PC-3 (cell line): ENCODE data around the gene CEP89. TPM values are rescaled to one million over a fixed set of nuclear protein-coding genes. Genes with fewer than 3 reads are reported as not detected.

Experiments
- ATAC-seq: fragments of 200-7000 bp; cut with Tn5 transposase; 2 replicates; pipeline ENCODE4 v1.9.1; 2020; ENCODE audit warnings: mild to moderate bottlenecking, moderate library complexity
- BruUV-seq: library from RNA; stranded (reverse); fragments of 400-500 nt; replicated peaks from 2 replicates; lab custom pipeline; 2021; lab: Mats Ljungman, UMichigan
- CTCF ChIA-PET: fragments of 300-600 bp; sonication (Branson Sonifier 250); formaldehyde crosslinking; loops from one replicate; lab custom pipeline; 2022; ENCODE audit warnings: antibody characterized with exemption; lab: Charles Lee
- POLR2A ChIA-PET: fragments of 300-600 bp; sonication (Branson Sonifier 250); formaldehyde crosslinking; loops from one replicate; lab custom pipeline; 2022; ENCODE audit warnings: antibody characterized with exemption; ENCODE audit not compliant: unreplicated experiment; lab: Charles Lee
- DNase-seq: peaks from one replicate; pipeline ENCODE4 v3.0.0-alpha.2; 2015
- H2AFZ ChIP-seq: fragments of 300-600 bp; sonication (generic); 2 replicates; pipeline ENCODE4 v1.6.0; 2016; ENCODE audit warnings: antibody characterized with exemption, low read length
- H3F3A ChIP-seq: fragments of 300-600 bp; sonication (generic); one replicate; pipeline ENCODE4 v1.6.0; 2017; ENCODE audit warnings: antibody characterized with exemption, low read length, control low read depth, mild to moderate bottlenecking; ENCODE audit not compliant: unreplicated experiment
- H3K27ac ChIP-seq: fragments of 300-600 bp; sonication (generic); 2 replicates; pipeline ENCODE4 v1.5.1; 2016; ENCODE audit warnings: mild to moderate bottlenecking, low read length
- H3K27me3 ChIP-seq: fragments of 300-600 bp; sonication (generic); 2 replicates; pipeline ENCODE4 v1.6.1; 2016; ENCODE audit warnings: low read length, mixed read lengths
- H3K36me3 ChIP-seq: fragments of 300-600 bp; sonication (generic); 2 replicates; pipeline ENCODE4 v1.6.1; 2016; ENCODE audit warnings: low read depth, mixed run types, low read length, mixed read lengths
- H3K4me1 ChIP-seq: fragments of 300-600 bp; sonication (generic); 2 replicates; pipeline ENCODE4 v1.5.1; 2016; ENCODE audit warnings: low read length; ENCODE audit not compliant: insufficient read depth
- H3K4me2 ChIP-seq: fragments of 300-600 bp; sonication (generic); 2 replicates; pipeline ENCODE4 v1.6.0; 2016; ENCODE audit warnings: low read length
- H3K4me3 ChIP-seq: fragments of 300-600 bp; sonication (generic); 2 replicates; pipeline ENCODE4 v1.5.1; 2016; ENCODE audit warnings: mild to moderate bottlenecking, low read length, mixed read lengths
- H3K79me2 ChIP-seq: fragments of 300-600 bp; sonication (generic); 2 replicates; pipeline ENCODE4 v1.6.1; 2017; ENCODE audit warnings: low read length, mixed read lengths
- H3K9ac ChIP-seq: fragments of 300-600 bp; sonication (generic); 2 replicates; pipeline ENCODE4 v1.6.0; 2016; ENCODE audit warnings: mild to moderate bottlenecking, low read length
- H3K9me2 ChIP-seq: fragments of 300-600 bp; sonication (generic); replicated peaks from 2 replicates; pipeline ENCODE4 v1.6.1; 2016; ENCODE audit warnings: mixed run types, low read length, mixed read lengths
- H3K9me3 ChIP-seq: fragments of 300-600 bp; sonication (generic); 2 replicates; pipeline ENCODE4 v1.6.1; 2016; ENCODE audit warnings: low read length, mixed read lengths
- H4K20me1 ChIP-seq: fragments of 300-600 bp; sonication (generic); 2 replicates; pipeline ENCODE4 v1.6.1; 2016; ENCODE audit warnings: low read length, mixed read lengths
- EZH2 ChIP-seq: fragments of 300-600 bp; sonication (generic); IDR thresholded peaks from one replicate; pipeline ENCODE4 v1.6.1; 2017; ENCODE audit warnings: antibody characterized with exemption, mild to moderate bottlenecking, low read length; ENCODE audit not compliant: unreplicated experiment
- EZH2phosphoT487 ChIP-seq: fragments of 300-600 bp; sonication (generic); IDR thresholded peaks from 2 replicates; pipeline ENCODE4 v1.6.1; 2018; ENCODE audit warnings: mild to moderate bottlenecking, antibody characterized with exemption, low read length, borderline replicate concordance
- intact Hi-C: fragments of 100-400 bp; cut with micrococcal nuclease; formaldehyde crosslinking; loops from 2 replicates; pipeline ENCODE4 v1.9.0; 2023
- total RNA-seq: library from RNA; depleted of rRNA; stranded (reverse); fragments of >200 nt; gene quantifications from 2 replicates; pipeline ENCODE4 v1.2.3, GENCODE V29; 2014
- TF ChIP-seq, protein P1 (sequence below): fragments of 300-600 bp; sonication (generic); conservative IDR thresholded peaks from 2 replicates; pipeline ENCODE4 v1.5.1; 2017; ENCODE audit warnings: antibody characterized with exemption, low read depth, mild to moderate bottlenecking, low read length

Gene CEP89
- total RNA-seq, 1 experiment from 2014 or later, result 9.1 TPM

DNA sequence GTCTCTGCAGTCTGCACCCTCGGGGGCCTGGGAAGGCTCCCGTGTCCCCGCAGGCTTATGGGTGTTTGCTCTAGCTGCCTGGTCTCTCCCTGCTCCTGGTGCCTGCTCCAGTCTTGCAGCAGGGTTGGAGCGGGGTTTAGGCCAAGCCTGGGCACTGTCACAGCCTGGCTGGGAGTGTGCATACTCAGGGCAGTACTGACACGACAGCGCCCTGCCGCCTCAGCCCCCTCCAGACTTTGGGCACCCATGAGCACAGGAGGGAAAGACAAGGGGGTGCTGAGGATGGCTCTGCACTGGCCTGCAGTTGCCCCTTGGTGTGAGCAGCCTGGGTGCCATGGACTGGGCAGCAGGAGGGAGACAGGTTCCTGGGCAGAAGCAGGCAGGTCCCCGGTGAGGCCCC is 35.7 kb downstream of the CEP89 start:
- BruUV-seq, result no TSS peak

DNA sequence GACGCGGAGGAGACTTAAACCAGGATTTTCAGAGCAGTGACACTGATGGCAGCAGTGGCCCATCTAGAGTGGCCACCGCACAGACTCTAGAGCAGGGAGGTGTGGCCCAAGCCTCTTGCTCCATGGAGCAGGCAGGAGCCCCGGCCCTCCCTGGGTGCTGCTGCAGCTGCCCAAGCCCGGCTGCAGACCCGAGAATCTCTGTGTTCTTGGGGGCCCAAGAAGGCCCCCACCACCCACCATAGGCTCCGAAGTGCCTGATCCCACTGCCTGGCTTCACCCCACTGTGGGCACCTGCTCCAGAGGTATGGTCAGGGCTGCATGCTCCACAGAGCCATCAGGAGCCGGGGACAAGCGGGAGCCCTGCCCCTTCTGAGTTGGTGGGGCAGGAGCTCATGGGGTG is 36.1 kb downstream of the CEP89 start:
- no peak overlapping the region for H3K27ac ChIP-seq
- no peaks in the 10 kb centered on the region for H3K9me2 ChIP-seq
- H2AFZ ChIP-seq, result no peak overlapping the region
- H3K9me3 ChIP-seq, result no peaks in the 10 kb centered on the region
- BruUV-seq, result no TSS peak
- no peak overlapping the region for H3K4me3 ChIP-seq
- DNase-seq (no peak), ATAC-seq (no peak)
- CTCF ChIA-PET, result no interaction called here
- POLR2A ChIA-PET, result no interaction called here
- TF ChIP-seq EZH2 (no peak), EZH2phosphoT487 (no peak)
- TF ChIP-seq, protein P1, sequence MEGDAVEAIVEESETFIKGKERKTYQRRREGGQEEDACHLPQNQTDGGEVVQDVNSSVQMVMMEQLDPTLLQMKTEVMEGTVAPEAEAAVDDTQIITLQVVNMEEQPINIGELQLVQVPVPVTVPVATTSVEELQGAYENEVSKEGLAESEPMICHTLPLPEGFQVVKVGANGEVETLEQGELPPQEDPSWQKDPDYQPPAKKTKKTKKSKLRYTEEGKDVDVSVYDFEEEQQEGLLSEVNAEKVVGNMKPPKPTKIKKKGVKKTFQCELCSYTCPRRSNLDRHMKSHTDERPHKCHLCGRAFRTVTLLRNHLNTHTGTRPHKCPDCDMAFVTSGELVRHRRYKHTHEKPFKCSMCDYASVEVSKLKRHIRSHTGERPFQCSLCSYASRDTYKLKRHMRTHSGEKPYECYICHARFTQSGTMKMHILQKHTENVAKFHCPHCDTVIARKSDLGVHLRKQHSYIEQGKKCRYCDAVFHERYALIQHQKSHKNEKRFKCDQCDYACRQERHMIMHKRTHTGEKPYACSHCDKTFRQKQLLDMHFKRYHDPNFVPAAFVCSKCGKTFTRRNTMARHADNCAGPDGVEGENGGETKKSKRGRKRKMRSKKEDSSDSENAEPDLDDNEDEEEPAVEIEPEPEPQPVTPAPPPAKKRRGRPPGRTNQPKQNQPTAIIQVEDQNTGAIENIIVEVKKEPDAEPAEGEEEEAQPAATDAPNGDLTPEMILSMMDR, result no peak
- H4K20me1 ChIP-seq, result no peaks in the 10 kb centered on the region
- no peaks in the 10 kb centered on the region for H3F3A ChIP-seq
- no peak overlapping the region for H3K9ac ChIP-seq
- no peaks in the 10 kb centered on the region for H3K27me3 ChIP-seq
- H3K79me2 ChIP-seq, result no peaks in the 10 kb centered on the region
- no peaks in the 10 kb centered on the region for H3K4me1 ChIP-seq
- H3K4me2 ChIP-seq, result no peak overlapping the region
- H3K36me3 ChIP-seq, result no peaks in the 10 kb centered on the region
- intact Hi-C loops, result no loop called here

More for the DNA sequence above, 35.7 kb downstream of the CEP89 start:
- no peaks in the 10 kb centered on the region for H3K36me3 ChIP-seq
- H3K27ac ChIP-seq, result no peak overlapping the region
- no peaks in the 10 kb centered on the region for H3K4me1 ChIP-seq
- no peaks in the 10 kb centered on the region for H3K9me2 ChIP-seq
- H3K79me2 ChIP-seq, result no peaks in the 10 kb centered on the region
- no peak overlapping the region for H2AFZ ChIP-seq
- no peaks in the 10 kb centered on the region for H3K27me3 ChIP-seq
- DNase-seq (no peak), ATAC-seq (no peak)
- TF ChIP-seq EZH2, result no peak
- TF ChIP-seq, protein P1, result no peak
- TF ChIP-seq EZH2phosphoT487, result no peak
- POLR2A ChIA-PET, result no interaction called here
- intact Hi-C loops, result no loop called here
- H3K9me3 ChIP-seq, result no peaks in the 10 kb centered on the region
- H4K20me1 ChIP-seq, result no peaks in the 10 kb centered on the region
- CTCF ChIA-PET, result no interaction called here
- H3K4me3 ChIP-seq, result no peak overlapping the region
- no peak overlapping the region for H3K4me2 ChIP-seq
- no peak overlapping the region for H3K9ac ChIP-seq
- no peaks in the 10 kb centered on the region for H3F3A ChIP-seq

DNA sequence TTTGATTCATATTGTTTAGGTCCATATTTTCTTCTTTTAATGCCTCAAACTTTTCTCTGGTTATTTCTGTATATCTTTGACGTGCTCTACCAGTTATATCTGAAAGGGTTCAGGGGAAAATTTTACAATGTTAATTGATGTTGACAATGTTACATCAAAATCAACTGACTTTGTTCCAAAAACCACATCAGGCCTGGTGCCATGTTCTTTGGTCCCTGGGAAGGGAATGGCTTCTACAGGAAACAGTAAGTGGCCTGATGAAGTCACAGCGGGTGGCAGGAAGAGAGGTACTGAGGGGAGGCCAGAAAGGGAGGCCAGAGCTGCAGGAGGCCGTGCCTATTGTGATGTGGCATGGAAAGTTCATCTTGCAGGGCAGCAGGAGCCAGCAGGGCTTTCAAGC is 38.2 kb downstream of the CEP89 start:
- intact Hi-C loops, result no loop called here
- Histone ChIP-seq H3K36me3 (no peaks in the 10 kb centered on the region), H2AFZ (no peak overlapping the region), H3K27ac (no peak overlapping the region), H4K20me1 (no peaks in the 10 kb centered on the region), H3K27me3 (no peaks in the 10 kb centered on the region), H3K4me1 (peaks cover 12% of the 10 kb centered on the region), H3K9ac (no peak overlapping the region), H3K4me2 (no peak overlapping the region), H3K9me3 (no peaks in the 10 kb centered on the region), H3K79me2 (no peaks in the 10 kb centered on the region), H3K4me3 (no peak overlapping the region), H3F3A (no peaks in the 10 kb centered on the region), H3K9me2 (no peaks in the 10 kb centered on the region)
- no peak for TF ChIP-seq EZH2
- TF ChIP-seq, protein P1, result no peak
- no peak for TF ChIP-seq EZH2phosphoT487
- DNase-seq, result no peak
- ATAC-seq, result no peak
- BruUV-seq, result no TSS peak
- CTCF ChIA-PET, result no interaction called here
- POLR2A ChIA-PET, result no interaction called here
